Skeletal muscle tissue (tissue), 4 donors: ENCODE measurements around the gene CMTM3. TPM values are rescaled to one million over a fixed set of nuclear protein-coding genes. Genes with fewer than 3 reads are reported as not detected.
"Not testable (repeated sequence)": the region's sequence is repeated elsewhere in the genome, so short reads cannot be mapped to it uniquely, and the experiment has no call there.

ENCODE experiments used
- H3K27ac ChIP-seq: one replicate; pipeline ENCODE4 v1.7.0; 2013; ENCODE audit warnings: mild to moderate bottlenecking, low read depth, low read length, inconsistent platforms
- H3K27me3 ChIP-seq, 3 donors: one replicate each; pipeline ENCODE4 v1.7.0; 2013; ENCODE audit warnings: low read length in 3 of 3; ENCODE audit not compliant: control insufficient read depth in 3 of 3, insufficient read depth in 3 of 3
- H3K36me3 ChIP-seq, 3 donors: one replicate each; pipeline ENCODE4 v1.7.0; 2013; ENCODE audit warnings: low read length in 3 of 3; ENCODE audit not compliant: control insufficient read depth in 3 of 3, insufficient read depth in 3 of 3
- H3K4me1 ChIP-seq, 3 donors: one replicate each; pipeline ENCODE4 v1.7.0; 2013; ENCODE audit warnings: low read length in 3 of 3, mild to moderate bottlenecking in 3 of 3; ENCODE audit not compliant: control insufficient read depth in 3 of 3, insufficient read depth in 3 of 3
- H3K4me3 ChIP-seq, 3 donors: one replicate each; pipeline ENCODE4 v1.7.0; 2013; ENCODE audit warnings: low read length in 3 of 3
- H3K9ac ChIP-seq, 3 donors: one replicate each; pipeline ENCODE4 v1.7.0; 2013; ENCODE audit warnings: low read length in 3 of 3, mild to moderate bottlenecking in 3 of 3, moderate library complexity in 2 of 3, low read depth in 1 of 3
- H3K9me3 ChIP-seq, 3 donors: one replicate each; pipeline ENCODE4 v1.7.0; 2013; ENCODE audit warnings: low read length in 3 of 3; ENCODE audit not compliant: control insufficient read depth in 3 of 3
- total RNA-seq: library from RNA; depleted of rRNA; stranded (reverse); fragments of >200 nt; gene quantifications from one replicate; pipeline ENCODE4 v1.2.3, GENCODE V29; 2014
- donor health status: Osteomylitis.

Gene CMTM3
- total RNA-seq, 1 donor from 2014 or later = 23.0 TPM

GRCh38 chr16:66617728-66618127 lies 13.2 kb downstream of the CMTM3 start:
- H3K4me1 ChIP-seq = peaks cover 25 to 32% (median 27%) of the 10 kb centered on the region in 3 donors
- no peak overlapping the region for H3K9ac ChIP-seq
- H3K4me3 ChIP-seq = no peak overlapping the region
- no peaks in the 10 kb centered on the region for H3K27me3 ChIP-seq
- H3K36me3 ChIP-seq = peaks cover 6 to 10% (median 10%) of the 10 kb centered on the region in 3 donors
- no peaks in the 10 kb centered on the region for H3K9me3 ChIP-seq
- peak overlapping the region; percentile 65 for H3K27ac ChIP-seq

- no peak overlapping the region for H3K4me3 ChIP-seq
- no peak overlapping the region for H3K9ac ChIP-seq
- no peaks in the 10 kb centered on the region for H3K27me3 ChIP-seq
- H3K36me3 ChIP-seq = peaks cover 6 to 10% (median 8%) of the 10 kb centered on the region in 3 donors
- H3K27ac ChIP-seq = peak overlapping the region; percentile 65
- peaks cover 25 to 35% (median 30%) of the 10 kb centered on the region in 3 donors for H3K4me1 ChIP-seq
- no peaks in the 10 kb centered on the region for H3K9me3 ChIP-seq
These were observed 14.3 kb downstream of the CMTM3 start for GRCh38 chr16:66618588-66619375.

- no peaks in the 10 kb centered on the region for H3K27me3 ChIP-seq
- H3K4me1 ChIP-seq = peaks cover 25 to 35% (median 30%) of the 10 kb centered on the region in 3 donors
- peaks cover 6 to 10% (median 8%) of the 10 kb centered on the region in 3 donors for H3K36me3 ChIP-seq
- peak overlapping the region in 2 of 3 donors; percentile 43 to 54 for H3K9ac ChIP-seq
- H3K4me3 ChIP-seq = peak overlapping the region in 1 of 3 donors; percentile 14
- H3K9me3 ChIP-seq = no peaks in the 10 kb centered on the region
- H3K27ac ChIP-seq = peak overlapping the region; percentile 75
These were observed 15.3 kb downstream of the CMTM3 start for GRCh38 chr16:66619534-66620428.

- peak overlapping the region in 2 of 3 donors; percentile 43 to 54 for H3K9ac ChIP-seq
- H3K4me3 ChIP-seq = peak overlapping the region in 1 of 3 donors; percentile 14
- no peaks in the 10 kb centered on the region for H3K27me3 ChIP-seq
- peaks cover 25 to 35% (median 30%) of the 10 kb centered on the region in 3 donors for H3K4me1 ChIP-seq
- H3K27ac ChIP-seq = peak overlapping the region; percentile 75
- H3K36me3 ChIP-seq = peaks cover 6 to 10% (median 8%) of the 10 kb centered on the region in 3 donors
- H3K9me3 ChIP-seq = no peaks in the 10 kb centered on the region
These were observed 15.9 kb downstream of the CMTM3 start for GRCh38 chr16:66620429-66620795.

- no peak overlapping the region for H3K4me3 ChIP-seq
- H3K4me1 ChIP-seq = peaks cover 25 to 35% (median 30%) of the 10 kb centered on the region in 3 donors
- H3K36me3 ChIP-seq = peaks cover 6 to 10% (median 8%) of the 10 kb centered on the region in 3 donors
- no peaks in the 10 kb centered on the region for H3K9me3 ChIP-seq
- H3K9ac ChIP-seq = no peak overlapping the region
- no peak overlapping the region for H3K27ac ChIP-seq
- H3K27me3 ChIP-seq = no peaks in the 10 kb centered on the region
These were observed 17.5 kb downstream of the CMTM3 start for GRCh38 chr16:66621973-66622372.

- Histone ChIP-seq H3K9ac (no peak overlapping the region), H3K4me1 (peaks cover 23 to 31% (median 27%) of the 10 kb centered on the region in 3 donors), H3K27ac (no peak overlapping the region), H3K4me3 (no peak overlapping the region), H3K9me3 (no peaks in the 10 kb centered on the region), H3K27me3 (no peaks in the 10 kb centered on the region), H3K36me3 (peaks cover 6 to 10% (median 8%) of the 10 kb centered on the region in 3 donors)
These were observed 18.4 kb downstream of the CMTM3 start for GRCh38 chr16:66622863-66623262.

- Histone ChIP-seq H3K4me3 (no peak overlapping the region), H3K27ac (no peak overlapping the region)
These were observed 19.3 kb downstream of the CMTM3 start for GRCh38 chr16:66623755-66624154.

GRCh38 chr16:66627611-66628378 lies 23.3 kb downstream of the CMTM3 start:
- not testable (repeated sequence) for H3K9me3 ChIP-seq, H3K36me3 ChIP-seq, H3K4me1 ChIP-seq, H3K4me3 ChIP-seq, H3K27me3 ChIP-seq, H3K27ac ChIP-seq, H3K9ac ChIP-seq

More at GRCh38 chr16:66623755-66624154, 19.3 kb downstream of the CMTM3 start:
- Histone ChIP-seq H3K36me3 (peaks cover 6 to 10% (median 8%) of the 10 kb centered on the region in 3 donors), H3K4me1 (peaks cover 16 to 22% (median 19%) of the 10 kb centered on the region in 3 donors), H3K27me3 (no peaks in the 10 kb centered on the region), H3K9ac (no peak overlapping the region), H3K9me3 (no peaks in the 10 kb centered on the region)

- no peak overlapping the region for H3K27ac ChIP-seq
- H3K9ac ChIP-seq = no peak overlapping the region
- H3K4me1 ChIP-seq = no peaks in the 10 kb centered on the region
- H3K27me3 ChIP-seq = no peaks in the 10 kb centered on the region
- H3K4me3 ChIP-seq = no peak overlapping the region
- peaks cover 0 to 3% (median 0%) of the 10 kb centered on the region in 3 donors for H3K36me3 ChIP-seq
- H3K9me3 ChIP-seq = no peaks in the 10 kb centered on the region
These were observed 25.4 kb downstream of the CMTM3 start for GRCh38 chr16:66629856-66630255.
